Measurements from ENCODE around the gene GALNT13.

GALNT13 gene

DNA sequence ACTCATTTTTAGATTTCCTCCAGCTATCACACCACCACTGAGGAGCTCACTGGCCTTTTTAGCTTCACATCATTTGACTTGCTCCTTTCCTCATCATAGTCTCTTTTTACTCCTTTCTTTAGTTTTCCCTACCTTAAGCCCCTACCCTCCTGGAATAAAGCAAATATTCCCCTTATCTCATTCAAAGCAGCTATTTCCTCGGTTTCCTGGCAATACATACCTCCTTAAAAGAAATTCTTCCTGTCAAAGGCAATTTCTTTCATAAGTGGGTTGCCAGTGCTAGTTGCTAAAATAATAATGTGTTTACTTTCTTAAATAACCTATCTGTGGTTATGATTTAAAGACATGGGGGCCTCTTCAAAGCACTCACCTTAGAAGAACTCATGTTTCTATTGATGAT is 359.3 kb downstream of the GALNT13 start:
- no peak for DNase-seq

DNA sequence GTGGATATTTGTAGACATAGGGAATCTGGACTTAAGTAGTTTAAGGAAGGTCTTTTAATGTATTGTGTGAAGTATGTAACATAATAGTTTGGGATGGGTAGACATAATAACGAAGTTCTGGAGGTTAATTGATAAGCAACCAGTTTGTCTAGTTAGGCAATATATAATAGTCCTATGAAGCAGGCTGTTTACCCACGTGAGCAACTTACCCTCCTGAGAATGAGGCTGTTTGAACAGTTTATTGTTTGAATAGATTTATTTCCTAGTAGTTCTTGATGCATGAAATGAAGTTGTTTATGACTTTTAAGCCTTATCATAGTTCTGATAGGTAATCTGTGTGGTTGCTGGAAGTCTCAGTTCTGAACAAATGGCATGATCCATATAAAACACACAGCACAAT is 361.5 kb downstream of the GALNT13 start:
- DNase-seq = no peak

GRCh38 chr2:154238252-154238651 is 366.5 kb downstream of the GALNT13 start:
- no peak for DNase-seq

GRCh38 chr2:154240316-154240715 is 368.6 kb downstream of the GALNT13 start:
- DNase-seq = no peak

- no peak for DNase-seq
Observed at GRCh38 chr2:154240921-154241379, 369.2 kb downstream of the GALNT13 start.

DNA sequence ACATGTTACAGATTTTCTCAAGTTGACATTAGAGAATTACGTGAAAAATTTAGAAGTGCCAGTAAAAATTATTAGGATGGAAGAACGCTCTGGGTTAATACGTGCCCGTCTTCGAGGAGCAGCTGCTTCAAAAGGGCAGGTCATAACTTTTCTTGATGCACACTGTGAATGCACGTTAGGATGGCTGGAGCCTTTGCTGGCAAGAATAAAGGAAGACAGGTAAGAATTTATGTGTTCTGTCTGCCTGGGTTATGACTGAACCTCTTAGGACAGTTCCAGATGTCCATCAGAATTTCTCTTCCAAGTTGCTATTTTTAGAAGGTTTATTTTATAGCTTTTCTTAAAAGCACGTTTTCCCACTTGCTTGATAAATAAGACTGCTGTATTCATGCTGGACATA is 371.0 kb downstream of the GALNT13 start:
- DNase-seq = no peak

GRCh38 chr2:154243685-154244084 is 372.0 kb downstream of the GALNT13 start:
- no peak for DNase-seq

GRCh38 chr2:154244932-154245331 is 373.2 kb downstream of the GALNT13 start:
- no peak for DNase-seq

- DNase-seq = no peak
Observed at GRCh38 chr2:154247503-154247902, 375.8 kb downstream of the GALNT13 start.

DNA sequence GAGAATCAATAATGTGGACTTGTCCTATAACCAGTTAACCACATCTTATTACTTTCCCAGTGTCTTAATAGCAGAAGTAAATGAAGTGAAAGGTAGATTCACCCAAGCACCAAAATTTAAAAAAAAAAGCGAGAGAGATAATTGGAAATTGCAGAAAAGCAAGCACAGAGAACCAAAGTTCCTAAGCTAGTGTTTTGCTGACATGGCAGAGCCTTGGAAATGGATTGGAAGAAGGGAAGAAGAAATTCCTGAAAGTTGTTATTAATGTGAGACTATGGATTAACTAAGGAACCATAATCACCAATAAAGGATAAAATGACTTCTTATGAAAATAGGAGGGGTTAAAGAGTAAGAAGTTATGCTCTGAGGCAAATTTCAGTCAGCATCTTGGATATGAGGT is 384.4 kb downstream of the GALNT13 start:
- DNase-seq = no peak

DNA sequence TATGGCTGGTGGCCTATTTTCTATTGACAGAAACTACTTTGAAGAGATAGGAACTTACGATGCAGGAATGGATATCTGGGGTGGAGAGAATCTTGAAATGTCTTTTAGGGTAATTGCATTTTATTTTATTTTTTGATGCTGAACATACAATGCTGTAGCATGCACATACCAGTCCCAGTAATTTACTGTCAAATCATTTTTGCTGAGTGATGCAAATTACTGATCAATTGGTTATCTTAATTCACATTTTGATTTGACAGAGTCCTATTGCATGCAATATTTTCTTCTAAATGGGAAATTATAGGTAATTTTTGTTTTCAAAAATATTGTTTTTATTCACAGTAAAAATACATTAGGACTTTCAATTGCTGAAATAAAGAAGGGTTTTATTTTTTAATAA is 387.3 kb downstream of the GALNT13 start:
- no peak for DNase-seq

DNA sequence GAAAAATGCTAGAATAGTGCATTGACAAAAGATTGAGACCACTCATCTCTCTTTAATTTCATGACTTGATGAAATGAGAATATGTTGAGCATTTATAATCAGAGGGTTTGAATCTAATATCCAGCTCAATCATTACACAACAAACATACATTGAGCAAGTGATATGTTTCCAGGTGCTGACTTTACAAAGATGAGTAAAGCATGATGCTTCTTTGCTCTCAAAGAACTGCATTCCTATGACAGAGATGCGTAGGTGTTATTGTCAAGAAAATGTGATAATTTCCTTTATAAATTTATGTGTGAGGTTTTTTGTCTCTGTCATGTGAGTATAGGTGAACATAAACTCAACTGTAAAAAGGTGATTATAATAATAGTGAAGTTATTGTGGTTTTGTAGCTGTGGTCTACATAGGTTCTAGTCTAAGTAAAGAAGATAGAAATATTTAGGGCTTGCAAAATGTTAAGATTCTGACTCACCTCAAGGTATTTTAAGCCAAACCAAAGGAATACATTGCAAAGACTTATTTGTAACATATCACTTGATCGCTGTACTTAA is 389.8 kb downstream of the GALNT13 start:
- no peak for DNase-seq

- no peak for DNase-seq
Observed at GRCh38 chr2:154263206-154263605, 391.5 kb downstream of the GALNT13 start.

DNA sequence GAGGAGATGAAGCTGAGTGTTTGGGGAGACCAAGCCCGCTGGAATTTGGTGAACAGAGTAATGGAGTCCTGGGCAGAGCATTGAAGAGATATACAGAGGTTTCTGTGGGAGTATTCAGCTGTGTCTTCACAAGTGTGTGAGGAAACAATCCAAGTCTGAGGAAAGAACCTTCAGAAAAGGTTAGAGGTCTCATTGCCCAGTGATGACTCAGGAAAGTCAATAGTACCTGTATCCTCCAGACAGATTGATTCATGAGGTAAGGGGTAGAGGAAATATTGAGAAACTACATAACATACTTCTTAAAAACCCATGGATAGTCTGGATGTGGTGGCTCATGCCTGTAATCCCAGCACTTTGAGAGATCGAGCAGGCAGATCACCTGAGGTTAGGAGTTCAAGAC is 392.3 kb downstream of the GALNT13 start:
- no peak for DNase-seq

- no peak for DNase-seq
Observed at GRCh38 chr2:154267983-154268382, 396.3 kb downstream of the GALNT13 start.

GRCh38 chr2:154280543-154280942 is 408.8 kb downstream of the GALNT13 start:
- no peak for DNase-seq

DNA sequence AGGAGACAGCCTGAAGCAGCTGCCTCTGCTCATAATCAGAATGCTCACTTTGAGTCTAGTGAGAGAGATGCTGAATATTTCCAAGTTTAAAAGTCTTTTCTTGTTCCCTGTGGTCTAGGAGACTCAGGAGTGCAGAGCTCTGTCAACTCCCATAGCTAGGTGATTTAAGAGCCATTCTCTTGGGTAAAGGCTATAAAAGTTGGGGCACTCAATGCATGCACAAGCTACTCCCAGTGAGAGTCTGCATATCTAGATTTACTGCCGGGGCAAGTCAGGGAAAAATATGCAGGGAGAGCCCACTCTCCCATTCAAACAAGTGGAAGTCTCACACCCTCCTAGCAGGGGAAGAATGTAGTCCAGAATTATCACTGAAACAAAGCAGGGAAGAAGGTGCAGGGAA is 418.1 kb downstream of the GALNT13 start:
- DNase-seq = no peak

DNA sequence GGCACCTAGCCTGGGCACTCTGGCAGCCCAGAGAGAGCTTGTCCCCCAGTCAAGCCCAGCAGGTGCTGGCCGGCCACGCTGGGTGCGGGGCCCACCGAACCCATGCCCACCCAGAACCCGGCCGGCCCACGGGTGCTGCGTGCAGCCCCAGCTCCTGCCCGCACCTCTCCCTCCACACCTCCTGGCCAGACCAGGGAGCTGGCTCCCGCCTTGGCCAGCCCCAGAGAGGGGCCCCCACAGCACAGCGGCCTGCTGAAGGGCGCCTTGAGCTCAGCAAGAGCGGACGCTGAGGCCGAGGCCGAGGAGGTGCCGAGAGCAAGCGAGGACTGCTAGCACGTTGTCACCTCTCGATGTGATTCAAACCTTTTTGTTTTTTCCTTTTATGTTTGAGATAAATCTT is 419.8 kb downstream of the GALNT13 start:
- no peak for DNase-seq

DNA sequence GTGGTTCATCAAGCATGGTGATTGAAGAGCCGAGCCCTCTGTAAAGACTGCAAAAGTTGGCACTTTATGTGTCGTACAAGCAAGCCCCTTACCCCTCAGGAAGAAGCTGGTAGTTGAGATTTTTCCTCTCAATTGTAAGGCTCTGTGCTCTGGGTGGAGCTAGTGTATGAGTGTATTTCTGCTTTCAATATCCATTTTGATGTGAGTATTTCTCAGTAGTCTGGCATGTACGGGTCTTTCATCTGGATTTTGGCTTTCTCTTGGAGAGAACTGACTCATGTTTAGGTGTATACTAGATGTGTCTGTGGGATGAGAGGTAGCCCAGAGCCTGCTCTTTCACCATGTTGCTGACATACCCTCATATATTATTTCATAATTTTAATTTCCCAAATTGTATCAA is 420.2 kb downstream of the GALNT13 start:
- no peak for DNase-seq

GRCh38 chr2:154293864-154294263 is 422.1 kb downstream of the GALNT13 start:
- no peak for DNase-seq

GRCh38 chr2:154306266-154306970 is 434.7 kb downstream of the GALNT13 start:
- no peak for DNase-seq

- no peak for DNase-seq
Observed at GRCh38 chr2:154307007-154307406, 435.3 kb downstream of the GALNT13 start.

DNA sequence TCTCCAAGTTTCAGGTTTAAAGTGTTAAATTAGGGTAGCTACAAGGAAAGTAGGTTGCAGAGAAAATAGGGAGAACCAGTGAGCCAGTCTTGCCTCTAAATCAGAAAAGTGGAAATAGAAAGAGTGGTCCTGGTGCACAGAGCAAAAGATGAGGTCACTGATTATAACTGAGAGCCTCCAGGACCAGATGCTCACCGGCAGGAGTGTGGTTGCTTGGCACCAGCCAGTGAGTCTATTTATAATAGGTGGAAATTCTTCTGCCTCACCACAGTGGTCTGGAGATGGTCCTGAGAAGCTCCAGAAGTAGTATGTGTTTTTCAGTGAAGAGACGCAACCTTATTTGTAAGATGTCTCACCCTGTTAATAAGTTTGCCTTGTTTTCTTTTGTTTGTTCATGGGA is 452.9 kb downstream of the GALNT13 start:
- no peak for DNase-seq

DNA sequence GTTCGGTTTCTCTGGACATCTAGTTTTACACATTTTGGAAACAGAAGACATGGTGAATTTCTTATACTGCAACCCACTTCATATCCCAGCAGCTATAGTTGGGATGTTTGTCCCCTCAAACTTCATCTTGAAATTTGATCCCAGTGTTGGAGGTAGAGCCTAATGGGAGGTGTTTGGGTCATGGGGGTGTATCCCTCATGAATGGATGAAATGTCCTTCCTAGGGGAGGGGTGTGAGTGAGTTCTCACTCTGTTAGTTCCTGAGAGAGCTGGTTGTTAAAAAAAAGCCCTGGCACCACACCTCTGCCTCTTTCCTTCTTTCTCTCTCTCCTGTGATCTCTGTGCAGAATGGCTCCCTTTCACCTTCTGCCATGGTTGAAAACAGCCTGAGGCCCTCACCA is 457.8 kb downstream of the GALNT13 start:
- no peak for DNase-seq

- no peak for DNase-seq
Observed at GRCh38 chr2:154331784-154332183, 460.1 kb downstream of the GALNT13 start.

All from AML-193 (cell line).